ENCODE results near the gene PCDHGA1.

PCDHGA1 gene

DNA sequence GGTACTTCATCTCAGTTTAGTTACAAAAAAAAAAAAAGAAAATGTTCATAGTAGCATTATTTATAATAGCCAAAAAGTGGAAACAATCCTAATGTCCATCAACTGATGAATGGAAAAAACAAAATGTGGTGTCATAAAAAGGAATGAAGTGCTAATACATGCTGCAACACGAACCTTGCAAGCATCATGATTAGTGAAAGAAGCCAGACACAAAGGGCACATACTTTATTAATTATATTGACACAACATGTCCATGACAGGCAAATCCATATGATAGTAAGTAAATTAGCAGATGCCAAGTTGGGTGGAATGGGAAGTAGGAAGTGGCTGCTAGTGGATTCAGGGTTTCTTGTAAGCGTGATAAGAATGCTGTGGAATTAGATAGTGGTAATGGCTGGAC, 212.7 kb downstream of the PCDHGA1 start:
- H3K9me3 ChIP-seq (replicated peaks; ENCODE audit: insufficient read depth, low read length), result no peaks in the 10 kb centered on the region
- no peaks in the 10 kb centered on the region for H3K27me3 ChIP-seq (replicated peaks; ENCODE audit: insufficient read depth, low read length)
- no peak for DNase-seq
- H3K4me2 ChIP-seq (ENCODE audit: low read depth, low read length), result no peak overlapping the region
- H3K4me3 ChIP-seq (ENCODE audit: low read length), result no peak overlapping the region
- H3K9ac ChIP-seq (ENCODE audit: low read length), result no peak overlapping the region
- H3K79me2 ChIP-seq (ENCODE audit: low read length), result 0 out of 2 replicates have a peak, but pooled peaks cover 9% of the 10 kb centered on the region
- H4K20me1 ChIP-seq (ENCODE audit: insufficient read depth, low read length), result no peaks in the 10 kb centered on the region
- H3K27ac ChIP-seq (ENCODE audit: low read length), result no peak overlapping the region
- no peaks in the 10 kb centered on the region; the same call in 1 of the 2 replicates for H3K36me3 ChIP-seq (replicated peaks; ENCODE audit: insufficient read depth, low read length)
- TF ChIP-seq EZH2 (optimal IDR thresholded peaks at IDR 0.05; ENCODE audit: low read depth, low read length) (no peak), EZH2phosphoT487 (IDR thresholded peaks at IDR 0.05; ENCODE audit: low read length) (no peak)
- TF ChIP-seq, protein P1, sequence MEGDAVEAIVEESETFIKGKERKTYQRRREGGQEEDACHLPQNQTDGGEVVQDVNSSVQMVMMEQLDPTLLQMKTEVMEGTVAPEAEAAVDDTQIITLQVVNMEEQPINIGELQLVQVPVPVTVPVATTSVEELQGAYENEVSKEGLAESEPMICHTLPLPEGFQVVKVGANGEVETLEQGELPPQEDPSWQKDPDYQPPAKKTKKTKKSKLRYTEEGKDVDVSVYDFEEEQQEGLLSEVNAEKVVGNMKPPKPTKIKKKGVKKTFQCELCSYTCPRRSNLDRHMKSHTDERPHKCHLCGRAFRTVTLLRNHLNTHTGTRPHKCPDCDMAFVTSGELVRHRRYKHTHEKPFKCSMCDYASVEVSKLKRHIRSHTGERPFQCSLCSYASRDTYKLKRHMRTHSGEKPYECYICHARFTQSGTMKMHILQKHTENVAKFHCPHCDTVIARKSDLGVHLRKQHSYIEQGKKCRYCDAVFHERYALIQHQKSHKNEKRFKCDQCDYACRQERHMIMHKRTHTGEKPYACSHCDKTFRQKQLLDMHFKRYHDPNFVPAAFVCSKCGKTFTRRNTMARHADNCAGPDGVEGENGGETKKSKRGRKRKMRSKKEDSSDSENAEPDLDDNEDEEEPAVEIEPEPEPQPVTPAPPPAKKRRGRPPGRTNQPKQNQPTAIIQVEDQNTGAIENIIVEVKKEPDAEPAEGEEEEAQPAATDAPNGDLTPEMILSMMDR (IDR thresholded peaks at IDR 0.05; ENCODE audit: low read length), result no peak
- H3K4me1 ChIP-seq (ENCODE audit: low read length), result no peaks in the 10 kb centered on the region
- H2AFZ ChIP-seq (ENCODE audit: low read length), result no peak overlapping the region
- H3K9me2 ChIP-seq (replicated peaks; ENCODE audit: insufficient read depth, low read length), result no peaks in the 10 kb centered on the region
- no peaks in the 10 kb centered on the region for H3F3A ChIP-seq (ENCODE audit: insufficient read depth, low read length)

DNA sequence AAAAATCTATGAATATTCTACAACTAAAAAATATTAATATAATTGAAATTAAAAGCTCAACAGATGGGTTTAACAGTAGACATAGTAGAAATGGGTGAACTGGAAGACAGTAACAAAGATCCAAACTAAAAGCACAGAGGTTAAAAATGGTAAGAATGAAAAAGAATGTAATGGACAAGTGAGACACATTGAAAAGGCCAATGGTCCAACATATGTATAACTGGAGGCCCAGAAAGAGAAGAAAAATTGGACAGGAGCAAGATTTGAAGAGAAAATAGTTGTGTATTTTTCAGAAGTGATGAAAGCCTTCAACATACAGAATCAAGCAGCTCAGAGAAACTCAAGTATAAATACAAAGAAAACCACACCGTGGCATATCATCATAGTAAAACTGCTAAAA, 217.2 kb downstream of the PCDHGA1 start:
- DNase-seq, result no peak
- Histone ChIP-seq H4K20me1 (ENCODE audit: insufficient read depth, low read length) (no peaks in the 10 kb centered on the region), H3K9ac (ENCODE audit: low read length) (no peak overlapping the region), H3F3A (ENCODE audit: insufficient read depth, low read length) (no peaks in the 10 kb centered on the region), H3K4me2 (ENCODE audit: low read depth, low read length) (no peak overlapping the region), H3K79me2 (ENCODE audit: low read length) (peaks cover 16% of the 10 kb centered on the region; the same call in 1 of the 2 replicates), H3K4me3 (ENCODE audit: low read length) (no peak overlapping the region), H3K4me1 (ENCODE audit: low read length) (no peaks in the 10 kb centered on the region), H3K36me3 (replicated peaks; ENCODE audit: insufficient read depth, low read length) (no peaks in the 10 kb centered on the region; the same call in 1 of the 2 replicates), H3K27ac (ENCODE audit: low read length) (no peak overlapping the region), H3K9me3 (replicated peaks; ENCODE audit: insufficient read depth, low read length) (no peaks in the 10 kb centered on the region), H3K27me3 (replicated peaks; ENCODE audit: insufficient read depth, low read length) (no peaks in the 10 kb centered on the region), H2AFZ (ENCODE audit: low read length) (no peak overlapping the region), H3K9me2 (replicated peaks; ENCODE audit: insufficient read depth, low read length) (no peaks in the 10 kb centered on the region)
- TF ChIP-seq EZH2 (optimal IDR thresholded peaks at IDR 0.05; ENCODE audit: low read depth, low read length), result no peak
- TF ChIP-seq EZH2phosphoT487 (IDR thresholded peaks at IDR 0.05; ENCODE audit: low read length), result no peak
- TF ChIP-seq, protein P1 (IDR thresholded peaks at IDR 0.05; ENCODE audit: low read length), result no peak

GRCh38 chr5:141547921-141548320, 217.6 kb downstream of the PCDHGA1 start:
- H3K27me3 ChIP-seq (replicated peaks; ENCODE audit: insufficient read depth, low read length), result no peaks in the 10 kb centered on the region
- no peaks in the 10 kb centered on the region for H3K4me1 ChIP-seq (ENCODE audit: low read length)
- no peak overlapping the region for H3K4me2 ChIP-seq (ENCODE audit: low read depth, low read length)
- no peak overlapping the region for H3K4me3 ChIP-seq (ENCODE audit: low read length)
- H3K9me2 ChIP-seq (replicated peaks; ENCODE audit: insufficient read depth, low read length), result no peaks in the 10 kb centered on the region
- no peaks in the 10 kb centered on the region for H3K9me3 ChIP-seq (replicated peaks; ENCODE audit: insufficient read depth, low read length)
- no peaks in the 10 kb centered on the region for H4K20me1 ChIP-seq (ENCODE audit: insufficient read depth, low read length)
- H2AFZ ChIP-seq (ENCODE audit: low read length), result no peak overlapping the region
- peaks cover 16% of the 10 kb centered on the region; the same call in 1 of the 2 replicates for H3K79me2 ChIP-seq (ENCODE audit: low read length)
- no peaks in the 10 kb centered on the region; the same call in 1 of the 2 replicates for H3K36me3 ChIP-seq (replicated peaks; ENCODE audit: insufficient read depth, low read length)
- no peak for DNase-seq
- no peaks in the 10 kb centered on the region for H3F3A ChIP-seq (ENCODE audit: insufficient read depth, low read length)
- H3K27ac ChIP-seq (ENCODE audit: low read length), result no peak overlapping the region
- H3K9ac ChIP-seq (ENCODE audit: low read length), result no peak overlapping the region
- TF ChIP-seq, protein P1 (IDR thresholded peaks at IDR 0.05; ENCODE audit: low read length), result no peak
- TF ChIP-seq EZH2 (optimal IDR thresholded peaks at IDR 0.05; ENCODE audit: low read depth, low read length), result no peak
- TF ChIP-seq EZH2phosphoT487 (IDR thresholded peaks at IDR 0.05; ENCODE audit: low read length), result no peak
